GM12878 (cell line): ENCODE results near the gene PARP16.

ENCODE experiments used
- CREB1 ChIP-seq: IDR thresholded peaks from 2 replicates; pipeline ENCODE4 v1.6.1; 2012; ENCODE audit warnings: low read depth, mild to moderate bottlenecking, inconsistent platforms
- CREM ChIP-seq: IDR thresholded peaks from 2 replicates; pipeline ENCODE4 v1.6.1; 2014; ENCODE audit warnings: antibody characterized with exemption, low read depth
- POLR2A ChIP-seq: IDR thresholded peaks from 2 replicates; pipeline ENCODE4 v1.6.1; 2011; ENCODE audit warnings: low read depth, mild to moderate bottlenecking, low read length
- POLR2AphosphoS5 ChIP-seq: IDR thresholded peaks from 2 replicates; pipeline ENCODE4 v1.6.1; 2011; ENCODE audit warnings: mild to moderate bottlenecking, low read length, inconsistent platforms
- ZNF622 ChIP-seq: fragments of 450-650 bp; IDR thresholded peaks from 2 replicates; pipeline ENCODE4 v1.6.1; 2017; ENCODE audit warnings: mild to moderate bottlenecking, inconsistent platforms
- TF ChIP-seq, protein P1 (sequence below), 3 experiments: IDR thresholded peaks in 2 of 3; conservative IDR thresholded peaks in 1 of 3; 2 replicates each; pipeline ENCODE4 v1.5.1; 2011; ENCODE audit warnings: low read depth in 3 of 3, low read length in 3 of 3, mild to moderate bottlenecking in 3 of 3, control low read depth in 2 of 3, moderate library complexity in 2 of 3, inconsistent platforms in 1 of 3, mixed read lengths in 1 of 3; ENCODE audit not compliant: control insufficient read depth in 2 of 3, insufficient read depth in 1 of 3; ENCODE audit errors: extremely low read depth in 1 of 3
- TF ChIP-seq, protein P2 (sequence below): fragments of 450-650 bp; IDR thresholded peaks from 2 replicates; pipeline ENCODE4 v1.6.1; 2014; ENCODE audit warnings: mild to moderate bottlenecking

DNA sequence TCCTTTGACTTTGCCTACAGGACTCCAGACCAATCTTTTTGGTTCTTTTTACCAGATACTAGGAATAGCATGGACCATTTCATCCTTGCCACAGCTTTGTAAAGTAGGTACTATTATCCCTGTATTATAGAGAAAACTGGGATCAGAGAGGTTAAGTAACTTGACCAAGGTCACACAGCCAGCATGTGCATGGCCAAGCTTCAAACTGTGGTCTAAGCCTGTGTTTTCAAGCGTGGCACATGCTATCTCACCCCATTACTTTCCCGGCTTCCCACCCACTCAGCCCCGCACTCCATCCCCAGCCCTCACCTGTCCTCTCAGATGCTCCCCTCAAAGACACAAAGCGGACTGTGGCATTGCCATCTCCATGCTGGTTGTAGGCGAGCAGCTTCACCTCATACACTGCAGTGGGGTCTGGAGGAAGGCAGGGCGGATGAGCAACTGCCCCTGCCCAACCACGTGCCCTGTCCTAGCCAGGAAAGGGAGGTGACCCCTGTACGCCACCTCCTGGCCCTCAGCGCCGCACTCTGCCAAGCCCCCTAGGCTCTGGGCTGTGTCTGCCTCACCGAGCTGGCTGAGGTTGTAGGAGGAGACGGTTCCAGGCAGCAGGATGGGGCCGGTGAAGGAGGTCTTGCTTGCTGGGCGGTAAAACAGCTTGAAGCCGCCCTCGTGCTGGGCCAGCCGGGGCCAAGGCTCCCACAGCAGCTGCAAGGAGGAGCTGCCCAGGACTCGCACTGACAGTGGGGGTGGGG, 43.5 kb upstream of the PARP16 start:
- TF ChIP-seq CREB1 (no peak), POLR2AphosphoS5 (no peak), ZNF622 (no peak), POLR2A (no peak), CREM (no peak)
- TF ChIP-seq, protein P1, sequence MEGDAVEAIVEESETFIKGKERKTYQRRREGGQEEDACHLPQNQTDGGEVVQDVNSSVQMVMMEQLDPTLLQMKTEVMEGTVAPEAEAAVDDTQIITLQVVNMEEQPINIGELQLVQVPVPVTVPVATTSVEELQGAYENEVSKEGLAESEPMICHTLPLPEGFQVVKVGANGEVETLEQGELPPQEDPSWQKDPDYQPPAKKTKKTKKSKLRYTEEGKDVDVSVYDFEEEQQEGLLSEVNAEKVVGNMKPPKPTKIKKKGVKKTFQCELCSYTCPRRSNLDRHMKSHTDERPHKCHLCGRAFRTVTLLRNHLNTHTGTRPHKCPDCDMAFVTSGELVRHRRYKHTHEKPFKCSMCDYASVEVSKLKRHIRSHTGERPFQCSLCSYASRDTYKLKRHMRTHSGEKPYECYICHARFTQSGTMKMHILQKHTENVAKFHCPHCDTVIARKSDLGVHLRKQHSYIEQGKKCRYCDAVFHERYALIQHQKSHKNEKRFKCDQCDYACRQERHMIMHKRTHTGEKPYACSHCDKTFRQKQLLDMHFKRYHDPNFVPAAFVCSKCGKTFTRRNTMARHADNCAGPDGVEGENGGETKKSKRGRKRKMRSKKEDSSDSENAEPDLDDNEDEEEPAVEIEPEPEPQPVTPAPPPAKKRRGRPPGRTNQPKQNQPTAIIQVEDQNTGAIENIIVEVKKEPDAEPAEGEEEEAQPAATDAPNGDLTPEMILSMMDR (IDR thresholded peaks at IDR 0.05 in 2 of 3, conservative IDR thresholded peaks at IDR 0.05 in 1 of 3; ENCODE audit: control insufficient read depth in 2 of 3, extremely low read depth in 1 of 3, insufficient read depth in 1 of 3, low read depth in 3 of 3, low read length in 3 of 3) = no peak
- TF ChIP-seq, protein P2, sequence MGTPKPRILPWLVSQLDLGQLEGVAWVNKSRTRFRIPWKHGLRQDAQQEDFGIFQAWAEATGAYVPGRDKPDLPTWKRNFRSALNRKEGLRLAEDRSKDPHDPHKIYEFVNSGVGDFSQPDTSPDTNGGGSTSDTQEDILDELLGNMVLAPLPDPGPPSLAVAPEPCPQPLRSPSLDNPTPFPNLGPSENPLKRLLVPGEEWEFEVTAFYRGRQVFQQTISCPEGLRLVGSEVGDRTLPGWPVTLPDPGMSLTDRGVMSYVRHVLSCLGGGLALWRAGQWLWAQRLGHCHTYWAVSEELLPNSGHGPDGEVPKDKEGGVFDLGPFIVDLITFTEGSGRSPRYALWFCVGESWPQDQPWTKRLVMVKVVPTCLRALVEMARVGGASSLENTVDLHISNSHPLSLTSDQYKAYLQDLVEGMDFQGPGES = no peak
